Adrenal gland (tissue), 12 donors: Measurements from ENCODE around the gene SPPL2A. TPM values are rescaled to one million over a fixed set of nuclear protein-coding genes. Genes with fewer than 3 reads are reported as not detected.

Experiments used
- DNase-seq, 7 donors: peaks; one replicate each; pipeline ENCODE4 v3.0.0-alpha.2; 2019 to 2020
- H3K27ac ChIP-seq, 5 donors: fragments of 200-600 bp; sonication (generic) in 4 of 5; 1 replicate in 3 of 5; 2 replicates in 2 of 5; pipeline versions ENCODE4 v1.5.1 to v1.8.0; 2016 to 2020; ENCODE audit warnings: mild to moderate bottlenecking in 1 of 5
- H3K27me3 ChIP-seq: fragments of 200-600 bp; 2 replicates; pipeline ENCODE4 v1.8.0; 2021
- H3K36me3 ChIP-seq, 2 donors: fragments of 200-600 bp; replicated peaks in 1 of 2; 1 replicate in 1 of 2; 2 replicates in 1 of 2; pipeline versions ENCODE4 v1.5.1 to v1.8.0; 2018 to 2022
- H3K4me1 ChIP-seq, 2 donors: fragments of 200-600 bp; replicated peaks in 1 of 2; 1 replicate in 1 of 2; 2 replicates in 1 of 2; pipeline versions ENCODE4 v1.5.1 to v1.8.0; 2018 to 2021
- H3K4me3 ChIP-seq, 4 donors: fragments of 200-600 bp; sonication (generic) in 3 of 4; one replicate each; pipeline ENCODE4 v1.5.1; 2016 to 2018
- H3K9me3 ChIP-seq, 3 donors: fragments of 200-600 bp; sonication (generic) in 1 of 3; replicated peaks in 1 of 3; 1 replicate in 2 of 3; 2 replicates in 1 of 3; pipeline versions ENCODE4 v1.5.1 to v1.8.0; 2016 to 2021
- CTCF ChIP-seq, 6 experiments: fragments of 450-650 bp in 4 of 6; fragments of 200-600 bp in 2 of 6; sonication (generic) in 1 of 6; IDR thresholded peaks; 1 replicate in 5 of 6; 2 replicates in 1 of 6; pipeline versions ENCODE4 v1.5.1 to v1.8.0; 2016 to 2021; ENCODE audit warnings: antibody characterized with exemption in 6 of 6, mild to moderate bottlenecking in 2 of 6, moderate library complexity in 1 of 6
- POLR2A ChIP-seq, 2 donors: fragments of 450-650 bp; IDR thresholded peaks; one replicate each; pipeline ENCODE4 v1.6.1; 2017; ENCODE audit warnings: antibody characterized with exemption in 2 of 2, mild to moderate bottlenecking in 2 of 2, moderate library complexity in 1 of 2
- WGBS, 4 donors: extraction: QIAGEN DNeasy Blood & Tissue Kit in 2 of 4; methylation state at CpG; one replicate each; pipeline versions ENCODE4 v1.1.5 to v1.1.7; 2013 to 2017; 5-methylcytosine and 5-hydroxymethylcytosine counted together
- intact Hi-C, 2 donors: fragments of 100-400 bp; cut with DNase I; formaldehyde crosslinking; loops; one replicate each; pipeline versions ENCODE4 v1.14.1 to v1.15.0; 2022 to 2023
- polyA plus RNA-seq, 3 donors: library from polyadenylated mRNA; stranded (reverse); fragments of 200-250 nt in 2 of 3; fragments of 350-450 nt in 1 of 3; fragmentation: Illumina TruSeq in 1 of 3; extraction: RNeasy Lipid Tissue Mini Kit (QIAGEN cat#74804) in 1 of 3; gene quantifications; one replicate each; pipeline ENCODE4 v1.2.3, GENCODE V29; 2013 to 2014
- total RNA-seq, 9 donors: library from RNA; depleted of rRNA in 4 of 9; stranded (reverse); fragments of >200 nt in 4 of 9; fragments of 120-200 nt in 1 of 9; fragmentation: NEBNext Ultra II Directional in 1 of 9; extraction: Animal tissue kit (Norgen Biotek cat#: 25700) in 1 of 9; gene quantifications; one replicate each; pipeline versions ENCODE4 v1.1.0 to v1.2.4, GENCODE V29; 2013 to 2023
- donor health status: healthy with polysubstance abuse.
- donor health status: Bipolar disorder and iron deficiency.
- donor health status: DM: yes; HTN: yes; CAD: no.
- donor health status: DM: no; HTN: no; CAD: no.
- donor health status: DM: no; HTN: no; CAD: no.
- donor health status: DM: yes; HTN: yes; CAD: no.

SPPL2A gene
- total and polyA plus RNA-seq, 12 donors = 23.3 to 378 (median 127) TPM

GRCh38 chr15:50687302-50687902 lies 78.1 kb downstream of the SPPL2A start:
- Histone ChIP-seq H3K9me3 (no peaks in the 10 kb centered on the region), H3K4me1 (peaks cover 18 to 28% of the 10 kb centered on the region in 2 donors), H3K27ac (peak overlapping the region; percentile 74 to 98 (median 96)), H3K27me3 (no peaks in the 10 kb centered on the region), H3K4me3 (peak overlapping the region in 2 of 4 donors; percentile 97 to 99), H3K36me3 (no peaks in the 10 kb centered on the region)
- whole genome bisulfite sequencing, 4 donors = 49 to 59% (median 53%) methylated on average over 10 of the region's 10 CpGs
- no peak for DNase-seq
- no peak for TF ChIP-seq CTCF (IDR thresholded peaks at IDR 0.05)
- TF ChIP-seq POLR2A (IDR thresholded peaks at IDR 0.05) = no peak
- intact Hi-C loops = no loop called here

- no peaks in the 10 kb centered on the region for H3K27me3 ChIP-seq
- intact Hi-C loops = no loop called here
- peak within 1 kb of the TSS; percentile 29 to 99 (median 94) for H3K4me3 ChIP-seq
- TF ChIP-seq CTCF (IDR thresholded peaks at IDR 0.05) (no peak), POLR2A (IDR thresholded peaks at IDR 0.05) (peak; percentile 62 to 89)
- no peaks in the 10 kb centered on the region for H3K36me3 ChIP-seq
- H3K9me3 ChIP-seq = no peaks in the 10 kb centered on the region
- WGBS, 4 donors = 0 to 1% (median 0%) methylated on average over 9 to 80 of the region's 80 CpGs
- H3K4me1 ChIP-seq = peaks cover 18 to 28% of the 10 kb centered on the region in 2 donors
- peak within 1 kb of the TSS; percentile 74 to 98 (median 96) for H3K27ac ChIP-seq
- peak; percentile 85 to 92 (median 89) for DNase-seq
Measured at GRCh38 chr15:50686469-50687301, 78.8 kb downstream of the SPPL2A start, which contains the start of gene TRPM7. Gene TRPM7, minus strand, starts transcription at chr15:50686797. Its CDS starts 264 bp downstream, at chr15:50686533.

- H3K4me3 ChIP-seq = peak overlapping the region; percentile 29 to 99 (median 94)
- H3K27ac ChIP-seq = peak overlapping the region; percentile 74 to 98 (median 96)
- H3K4me1 ChIP-seq = peaks cover 18 to 31% of the 10 kb centered on the region in 2 donors
- H3K27me3 ChIP-seq = no peaks in the 10 kb centered on the region
- peak; percentile 57 to 80 (median 71) for DNase-seq
- 0 to 1% (median 0%) methylated on average over 18 to 30 of the region's 30 CpGs for WGBS, 4 donors
- H3K36me3 ChIP-seq = no peaks in the 10 kb centered on the region
- intact Hi-C loops = no loop called here
- no peaks in the 10 kb centered on the region for H3K9me3 ChIP-seq
- TF ChIP-seq POLR2A (IDR thresholded peaks at IDR 0.05) (peak in 1 of 2 donors; percentile 36), CTCF (IDR thresholded peaks at IDR 0.05) (no peak)
Measured at GRCh38 chr15:50685976-50686468, 79.5 kb downstream of the SPPL2A start.
